ENCODE results near the gene MMUT.
"Not testable (repeated sequence)": the region's sequence is repeated elsewhere in the genome, so short reads cannot be mapped to it uniquely, and the experiment has no call there.

MMUT gene

DNA sequence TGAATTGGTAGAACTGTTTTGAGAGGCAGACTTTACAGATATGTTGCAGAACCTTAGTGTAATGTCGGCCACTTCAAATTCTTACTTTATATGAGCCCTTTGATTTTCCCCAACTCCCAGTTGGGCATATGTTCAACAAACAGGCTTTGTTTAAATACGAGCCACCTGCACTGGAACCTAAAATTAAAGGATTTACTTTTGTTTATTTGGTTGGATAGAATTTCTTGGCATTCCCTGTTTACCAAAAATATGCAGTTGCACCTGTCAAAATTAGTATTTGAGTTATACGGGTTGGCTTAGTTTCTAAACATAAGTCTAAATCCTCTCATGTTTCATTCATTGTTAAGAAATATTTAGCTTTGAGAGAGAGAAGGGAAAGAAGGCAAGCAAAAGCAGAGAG lies 34.3 kb upstream of the MMUT start:
- in situ Hi-C loops (cut with MboI; ENCODE audit: low sequenced_read_pairs, unreplicated experiment), result no loop called here
- TF ChIP-seq, protein P1, sequence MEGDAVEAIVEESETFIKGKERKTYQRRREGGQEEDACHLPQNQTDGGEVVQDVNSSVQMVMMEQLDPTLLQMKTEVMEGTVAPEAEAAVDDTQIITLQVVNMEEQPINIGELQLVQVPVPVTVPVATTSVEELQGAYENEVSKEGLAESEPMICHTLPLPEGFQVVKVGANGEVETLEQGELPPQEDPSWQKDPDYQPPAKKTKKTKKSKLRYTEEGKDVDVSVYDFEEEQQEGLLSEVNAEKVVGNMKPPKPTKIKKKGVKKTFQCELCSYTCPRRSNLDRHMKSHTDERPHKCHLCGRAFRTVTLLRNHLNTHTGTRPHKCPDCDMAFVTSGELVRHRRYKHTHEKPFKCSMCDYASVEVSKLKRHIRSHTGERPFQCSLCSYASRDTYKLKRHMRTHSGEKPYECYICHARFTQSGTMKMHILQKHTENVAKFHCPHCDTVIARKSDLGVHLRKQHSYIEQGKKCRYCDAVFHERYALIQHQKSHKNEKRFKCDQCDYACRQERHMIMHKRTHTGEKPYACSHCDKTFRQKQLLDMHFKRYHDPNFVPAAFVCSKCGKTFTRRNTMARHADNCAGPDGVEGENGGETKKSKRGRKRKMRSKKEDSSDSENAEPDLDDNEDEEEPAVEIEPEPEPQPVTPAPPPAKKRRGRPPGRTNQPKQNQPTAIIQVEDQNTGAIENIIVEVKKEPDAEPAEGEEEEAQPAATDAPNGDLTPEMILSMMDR (IDR thresholded peaks at IDR 0.05; ENCODE audit: borderline replicate concordance, control extremely low read depth, extremely low read depth, insufficient read depth, missing control alignments), result no peak
- no peak for DNase-seq (ENCODE audit: low spot score)

DNA sequence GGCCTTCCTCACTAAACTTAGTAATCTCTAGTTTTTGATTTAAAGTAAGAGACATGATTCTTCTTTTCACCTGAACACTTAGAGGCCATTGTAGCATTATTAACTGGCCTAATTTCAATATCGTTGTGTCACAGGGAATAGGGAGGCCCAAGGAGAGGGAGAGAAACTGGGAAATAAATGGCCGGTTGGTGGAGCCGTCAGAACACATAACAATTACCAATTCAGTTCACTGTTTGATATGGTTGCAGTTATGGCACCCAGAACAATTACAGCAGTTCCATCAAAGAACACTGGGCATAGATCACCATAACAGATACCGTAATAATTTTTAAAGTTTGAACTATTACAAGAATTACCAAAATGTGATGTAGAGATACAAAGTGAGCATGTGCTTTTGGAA lies 27.6 kb upstream of the MMUT start:
- DNase-seq (ENCODE audit: low spot score), result no peak
- in situ Hi-C loops (cut with MboI; ENCODE audit: low sequenced_read_pairs, unreplicated experiment), result no loop called here

DNA sequence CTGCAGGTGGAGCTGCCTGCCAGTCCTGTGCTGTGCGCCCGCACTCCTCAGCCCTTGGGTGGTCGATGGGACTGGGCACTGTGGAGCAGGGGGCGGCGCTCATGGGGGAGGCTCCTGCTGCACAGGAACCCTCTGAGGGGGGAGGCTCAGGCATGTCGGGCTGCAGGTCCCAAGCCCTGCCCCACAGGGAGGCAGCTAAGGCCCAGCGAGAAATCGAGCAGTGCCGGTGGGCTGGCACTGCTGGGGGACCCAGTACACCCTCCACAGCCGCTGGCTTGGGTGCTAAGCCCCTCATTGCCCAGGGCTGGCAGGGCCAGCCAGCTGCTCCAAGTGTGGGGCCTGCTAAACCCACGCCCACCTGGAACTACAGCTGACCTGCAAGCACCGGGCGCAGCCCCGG lies 20.3 kb upstream of the MMUT start:
- DNase-seq (ENCODE audit: low spot score); in situ Hi-C loops (cut with MboI; ENCODE audit: low sequenced_read_pairs, unreplicated experiment): not testable (repeated sequence)

More for the DNA sequence above, 27.6 kb upstream of the MMUT start:
- TF ChIP-seq, protein P1 (IDR thresholded peaks at IDR 0.05; ENCODE audit: borderline replicate concordance, control extremely low read depth, extremely low read depth, insufficient read depth, missing control alignments), result no peak

DNA sequence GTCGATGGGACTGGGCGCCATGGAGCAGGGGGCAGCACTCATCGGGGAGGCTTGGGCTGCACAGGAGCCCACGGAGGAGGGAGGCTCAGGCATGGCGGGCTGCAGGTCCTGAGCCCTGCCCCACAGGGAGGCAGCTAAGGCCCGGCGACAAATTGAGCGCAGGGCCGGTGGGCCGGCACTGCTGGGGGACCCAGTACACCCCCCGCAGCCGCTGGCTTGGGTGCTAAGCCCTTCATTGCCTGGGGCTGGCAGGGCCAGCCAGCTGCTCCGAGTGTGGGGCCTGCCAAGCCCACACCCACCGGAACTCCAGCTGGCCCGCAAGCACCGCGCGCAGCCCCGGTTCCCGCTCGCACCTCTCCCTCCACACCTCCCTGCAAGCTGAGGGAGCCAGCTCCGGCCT lies 18.8 kb upstream of the MMUT start:
- DNase-seq (ENCODE audit: low spot score); in situ Hi-C loops (cut with MboI; ENCODE audit: low sequenced_read_pairs, unreplicated experiment): not testable (repeated sequence)

DNA sequence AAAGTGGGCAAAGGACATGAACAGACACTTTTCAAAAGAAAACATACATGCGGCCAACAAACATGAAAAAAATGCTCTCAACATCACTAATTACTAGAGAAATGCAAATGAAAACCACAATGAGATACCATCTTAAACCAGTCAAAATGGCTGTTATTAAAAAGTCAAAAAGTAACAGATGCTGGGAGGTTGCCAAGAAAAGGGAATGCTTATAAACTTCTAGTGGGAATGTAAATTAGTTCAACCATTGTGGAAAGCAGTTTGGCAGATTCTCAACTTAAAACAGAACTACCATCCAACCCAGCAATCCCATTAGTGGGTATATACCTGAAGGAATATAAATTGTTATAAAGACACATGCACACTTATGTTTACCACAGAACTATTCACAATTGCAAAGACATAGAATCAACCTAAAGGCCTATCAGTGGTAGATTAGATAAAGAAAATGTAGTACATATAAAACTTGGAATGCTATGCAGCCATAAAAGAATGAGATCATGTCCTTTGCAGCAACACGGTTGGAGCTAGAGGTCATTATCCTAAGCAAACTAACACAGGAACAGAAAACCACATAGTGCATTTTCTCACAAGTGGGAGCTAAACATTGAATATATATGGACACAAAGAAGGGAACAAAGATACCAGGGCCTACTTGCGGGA lies 16.4 kb upstream of the MMUT start:
- in situ Hi-C loops (cut with MboI; ENCODE audit: low sequenced_read_pairs, unreplicated experiment), result no loop called here
- no peak for DNase-seq (ENCODE audit: low spot score)
- TF ChIP-seq, protein P1 (IDR thresholded peaks at IDR 0.05; ENCODE audit: borderline replicate concordance, control extremely low read depth, extremely low read depth, insufficient read depth, missing control alignments), result no peak

DNA sequence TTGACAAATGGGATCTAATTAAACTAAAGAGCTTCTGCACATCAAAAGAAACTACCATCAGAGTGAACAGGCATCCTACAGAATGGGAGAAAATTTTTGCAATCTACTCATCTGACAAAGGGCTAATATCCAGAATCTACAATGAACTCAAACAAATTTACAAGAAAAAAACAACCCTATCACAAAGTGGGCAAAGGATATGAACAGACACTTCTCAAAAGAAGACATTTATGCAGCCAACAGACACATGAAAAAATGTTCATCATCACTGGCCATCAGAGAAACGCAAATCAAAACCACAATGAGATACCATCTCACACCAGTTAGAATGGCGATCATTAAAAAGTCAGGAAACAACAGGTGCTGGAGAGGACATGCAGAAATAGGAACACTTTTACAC lies 13.5 kb upstream of the MMUT start:
- DNase-seq (ENCODE audit: low spot score); in situ Hi-C loops (cut with MboI; ENCODE audit: low sequenced_read_pairs, unreplicated experiment): not testable (repeated sequence)

DNA sequence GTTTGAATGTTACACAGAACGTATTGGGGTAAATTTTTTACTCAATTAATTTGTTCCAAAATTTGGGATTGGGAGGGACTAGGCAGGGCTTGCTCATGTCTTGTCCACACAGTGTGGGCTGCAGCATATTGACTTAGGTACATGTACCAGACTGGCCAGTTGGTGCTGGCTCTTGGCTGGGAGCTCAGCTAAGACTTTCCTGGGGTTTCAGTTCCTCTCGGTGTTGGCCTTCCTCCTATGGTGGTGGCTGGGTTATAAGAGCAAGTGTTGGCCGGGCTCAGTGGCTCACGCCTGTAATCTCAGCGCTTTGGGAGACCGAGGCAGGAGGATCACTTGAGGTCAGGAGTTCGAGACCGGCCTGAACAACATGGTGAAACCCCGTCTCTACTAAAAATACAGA lies 5.0 kb upstream of the MMUT start:
- in situ Hi-C loops (cut with MboI; ENCODE audit: low sequenced_read_pairs, unreplicated experiment), result no loop called here
- TF ChIP-seq, protein P1 (IDR thresholded peaks at IDR 0.05; ENCODE audit: borderline replicate concordance, control extremely low read depth, extremely low read depth, insufficient read depth, missing control alignments), result no peak
- no peak for DNase-seq (ENCODE audit: low spot score)

DNA sequence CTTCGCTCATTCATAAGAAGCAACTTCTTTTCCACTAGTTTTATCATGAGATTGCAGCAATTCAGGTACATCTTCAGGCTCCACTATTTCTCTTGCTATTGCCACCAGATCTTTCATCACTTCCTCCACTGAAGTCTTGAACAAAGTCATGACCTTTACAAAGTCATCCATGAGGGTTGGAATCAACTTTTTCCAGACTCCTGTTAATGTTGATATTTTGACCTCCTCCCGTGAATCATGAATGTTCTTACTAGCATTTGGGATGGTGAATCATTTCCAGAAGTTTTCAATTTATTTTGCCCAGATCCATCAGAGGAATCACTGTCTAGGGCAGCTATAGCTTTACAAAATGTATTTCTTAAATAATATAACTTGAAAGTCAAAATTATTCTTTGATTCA lies 1.6 kb upstream of the MMUT start:
- in situ Hi-C loops (cut with MboI; ENCODE audit: low sequenced_read_pairs, unreplicated experiment), result no loop called here
- DNase-seq (ENCODE audit: low spot score), result no peak
- TF ChIP-seq, protein P1 (IDR thresholded peaks at IDR 0.05; ENCODE audit: borderline replicate concordance, control extremely low read depth, extremely low read depth, insufficient read depth, missing control alignments), result no peak

Measured in GM13976 (cell line).